ENCODE measurements around the gene XYLB. TPM values are rescaled to one million over a fixed set of nuclear protein-coding genes. Genes with fewer than 3 reads are reported as not detected.

XYLB gene
- total RNA-seq, 1 experiment from 2014 or later: 11.2 TPM

- H3K36me3 ChIP-seq (ENCODE audit: low read depth, low read length): peaks cover 46% of the 10 kb centered on the region
- no peak overlapping the region for H3K27ac ChIP-seq (ENCODE audit: low read length)
- no TSS peak for BruUV-seq (replicated peaks)
- H3K4me3 ChIP-seq (ENCODE audit: low read length): no peak overlapping the region
- no peaks in the 10 kb centered on the region for H3K27me3 ChIP-seq (ENCODE audit: low read length)
- CTCF ChIA-PET: no interaction called here
- no peaks in the 10 kb centered on the region for H3F3A ChIP-seq (ENCODE audit: low read length, unreplicated experiment)
- H2AFZ ChIP-seq (ENCODE audit: low read length): no peak overlapping the region
- no peak overlapping the region for H3K9ac ChIP-seq (ENCODE audit: low read length)
- POLR2A ChIA-PET (ENCODE audit: unreplicated experiment): no interaction called here
- H3K4me1 ChIP-seq (ENCODE audit: insufficient read depth, low read length): no peaks in the 10 kb centered on the region
- no peak for TF ChIP-seq CTCF (conservative IDR thresholded peaks at IDR 0.05; ENCODE audit: low read depth, low read length)
- TF ChIP-seq EZH2phosphoT487 (IDR thresholded peaks at IDR 0.05; ENCODE audit: borderline replicate concordance, low read length): no peak
- TF ChIP-seq EZH2 (IDR thresholded peaks at IDR 0.05; ENCODE audit: low read length, unreplicated experiment): no peak
- no peaks in the 10 kb centered on the region for H3K9me3 ChIP-seq (ENCODE audit: low read length)
- H3K79me2 ChIP-seq (ENCODE audit: low read length): no peaks in the 10 kb centered on the region
- H4K20me1 ChIP-seq (ENCODE audit: low read length): no peaks in the 10 kb centered on the region
- intact Hi-C loops (cut with micrococcal nuclease): no loop called here
- no peaks in the 10 kb centered on the region for H3K9me2 ChIP-seq (replicated peaks; ENCODE audit: low read length)
- ATAC-seq (no peak), DNase-seq (no peak)
- no peak overlapping the region for H3K4me2 ChIP-seq (ENCODE audit: low read length)
Measured at GRCh38 chr3:38364721-38365400, 18.3 kb downstream of the XYLB start.

- Histone ChIP-seq H3K4me1 (ENCODE audit: insufficient read depth, low read length) (no peaks in the 10 kb centered on the region), H3K79me2 (ENCODE audit: low read length) (no peaks in the 10 kb centered on the region), H3K4me2 (ENCODE audit: low read length) (no peak overlapping the region), H3F3A (ENCODE audit: low read length, unreplicated experiment) (no peaks in the 10 kb centered on the region), H3K9ac (ENCODE audit: low read length) (no peak overlapping the region), H3K36me3 (ENCODE audit: low read depth, low read length) (peaks cover 40% of the 10 kb centered on the region), H3K27me3 (ENCODE audit: low read length) (no peaks in the 10 kb centered on the region), H2AFZ (ENCODE audit: low read length) (no peak overlapping the region), H3K27ac (ENCODE audit: low read length) (no peak overlapping the region), H3K9me3 (ENCODE audit: low read length) (no peaks in the 10 kb centered on the region), H3K4me3 (ENCODE audit: low read length) (no peak overlapping the region), H4K20me1 (ENCODE audit: low read length) (no peaks in the 10 kb centered on the region), H3K9me2 (replicated peaks; ENCODE audit: low read length) (no peaks in the 10 kb centered on the region)
- no peak for DNase-seq
- no peak for ATAC-seq
- ChIA-PET CTCF (no interaction called here), POLR2A (ENCODE audit: unreplicated experiment) (no interaction called here)
- TF ChIP-seq CTCF (conservative IDR thresholded peaks at IDR 0.05; ENCODE audit: low read depth, low read length) (no peak), EZH2phosphoT487 (IDR thresholded peaks at IDR 0.05; ENCODE audit: borderline replicate concordance, low read length) (no peak), EZH2 (IDR thresholded peaks at IDR 0.05; ENCODE audit: low read length, unreplicated experiment) (no peak)
- no TSS peak for BruUV-seq (replicated peaks)
- intact Hi-C loops (cut with micrococcal nuclease): no loop called here
Measured at GRCh38 chr3:38365469-38366062, 19.0 kb downstream of the XYLB start.

- ATAC-seq (no peak), DNase-seq (no peak)
- Histone ChIP-seq H4K20me1 (ENCODE audit: low read length) (no peaks in the 10 kb centered on the region), H3K9ac (ENCODE audit: low read length) (no peak overlapping the region), H3K4me3 (ENCODE audit: low read length) (no peak overlapping the region), H3K79me2 (ENCODE audit: low read length) (no peaks in the 10 kb centered on the region), H3K27me3 (ENCODE audit: low read length) (no peaks in the 10 kb centered on the region), H3K36me3 (ENCODE audit: low read depth, low read length) (peaks cover 40% of the 10 kb centered on the region), H3K4me2 (ENCODE audit: low read length) (no peak overlapping the region), H3F3A (ENCODE audit: low read length, unreplicated experiment) (no peaks in the 10 kb centered on the region), H3K27ac (ENCODE audit: low read length) (no peak overlapping the region), H3K9me3 (ENCODE audit: low read length) (no peaks in the 10 kb centered on the region), H3K4me1 (ENCODE audit: insufficient read depth, low read length) (no peaks in the 10 kb centered on the region), H2AFZ (ENCODE audit: low read length) (no peak overlapping the region), H3K9me2 (replicated peaks; ENCODE audit: low read length) (no peaks in the 10 kb centered on the region)
- intact Hi-C loops (cut with micrococcal nuclease): no loop called here
- BruUV-seq (replicated peaks): no TSS peak
- CTCF ChIA-PET: no interaction called here
- POLR2A ChIA-PET (ENCODE audit: unreplicated experiment): no interaction called here
- TF ChIP-seq EZH2phosphoT487 (IDR thresholded peaks at IDR 0.05; ENCODE audit: borderline replicate concordance, low read length) (no peak), CTCF (conservative IDR thresholded peaks at IDR 0.05; ENCODE audit: low read depth, low read length) (no peak), EZH2 (IDR thresholded peaks at IDR 0.05; ENCODE audit: low read length, unreplicated experiment) (no peak)
Measured at GRCh38 chr3:38366082-38366481, 19.5 kb downstream of the XYLB start.

All from PC-3 (cell line).